ENCODE results near the gene TAS2R20.
"Not testable (repeated sequence)": the region's sequence is repeated elsewhere in the genome, so short reads cannot be mapped to it uniquely, and the experiment has no call there.

The TAS2R20 gene, protein sequence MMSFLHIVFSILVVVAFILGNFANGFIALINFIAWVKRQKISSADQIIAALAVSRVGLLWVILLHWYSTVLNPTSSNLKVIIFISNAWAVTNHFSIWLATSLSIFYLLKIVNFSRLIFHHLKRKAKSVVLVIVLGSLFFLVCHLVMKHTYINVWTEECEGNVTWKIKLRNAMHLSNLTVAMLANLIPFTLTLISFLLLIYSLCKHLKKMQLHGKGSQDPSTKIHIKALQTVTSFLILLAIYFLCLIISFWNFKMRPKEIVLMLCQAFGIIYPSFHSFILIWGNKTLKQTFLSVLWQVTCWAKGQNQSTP

DNA sequence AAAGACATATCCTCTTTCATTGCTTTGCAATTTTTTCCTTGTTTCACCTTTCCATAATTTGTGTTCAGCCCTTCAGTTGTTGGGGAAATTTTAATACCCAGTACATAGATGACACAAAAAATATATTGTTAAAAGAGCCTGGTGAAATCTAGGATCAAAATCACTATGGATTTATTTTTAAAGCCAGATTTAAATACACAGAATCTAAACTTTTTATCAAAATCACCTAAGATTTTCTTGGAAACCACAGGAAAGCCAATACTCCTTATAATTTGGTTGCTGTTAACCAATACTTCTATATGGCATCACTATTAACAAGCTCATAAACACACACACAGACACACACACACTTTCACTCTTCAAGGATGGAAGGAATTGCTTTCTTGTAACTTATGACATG lies at the start of gene TAS2R20:
Gene TAS2R20 (minus strand): TSS at position 101 of the 400 bp plus-strand sequence. CDS start 429 bp downstream, outside the sequence.
- no peak for DNase-seq

DNA sequence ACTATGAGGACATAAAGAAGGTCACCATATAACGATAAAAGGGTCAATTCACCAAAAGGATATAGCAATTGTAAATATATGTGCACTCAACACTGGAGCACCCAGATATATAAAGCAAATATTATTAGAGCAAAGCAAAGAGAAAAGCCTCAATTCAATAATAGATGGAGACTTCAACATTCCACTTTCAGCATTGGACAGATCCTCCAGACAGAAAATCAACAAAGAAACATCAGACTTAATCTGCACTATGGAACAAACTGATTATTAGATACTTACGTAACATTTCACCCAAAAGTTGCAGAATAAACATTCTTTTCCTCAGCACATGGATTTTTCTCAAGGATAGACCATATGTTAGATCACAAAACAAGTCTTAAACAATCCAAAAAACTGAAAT lies 43.3 kb upstream of the TAS2R20 start:
- not testable (repeated sequence) for DNase-seq

DNA sequence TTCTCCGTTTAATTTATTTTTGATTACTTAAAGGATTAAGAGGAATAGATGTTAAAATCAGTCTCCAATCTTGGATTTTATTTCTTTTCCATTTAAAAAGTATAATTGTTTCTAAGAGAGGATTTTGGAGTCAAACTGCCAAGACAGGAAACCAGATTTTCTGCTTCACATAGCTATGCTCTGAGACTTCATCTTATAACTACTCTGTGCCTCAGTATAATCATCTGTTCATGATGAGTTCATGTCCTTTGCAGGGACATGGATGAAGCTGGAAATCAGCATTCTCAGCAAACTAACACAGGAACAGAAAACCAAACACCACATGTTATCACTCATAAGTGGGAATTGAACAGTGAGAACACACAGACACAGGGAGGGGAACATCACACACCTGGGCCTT lies 42.1 kb upstream of the TAS2R20 start:
- DNase-seq, result no peak

DNA sequence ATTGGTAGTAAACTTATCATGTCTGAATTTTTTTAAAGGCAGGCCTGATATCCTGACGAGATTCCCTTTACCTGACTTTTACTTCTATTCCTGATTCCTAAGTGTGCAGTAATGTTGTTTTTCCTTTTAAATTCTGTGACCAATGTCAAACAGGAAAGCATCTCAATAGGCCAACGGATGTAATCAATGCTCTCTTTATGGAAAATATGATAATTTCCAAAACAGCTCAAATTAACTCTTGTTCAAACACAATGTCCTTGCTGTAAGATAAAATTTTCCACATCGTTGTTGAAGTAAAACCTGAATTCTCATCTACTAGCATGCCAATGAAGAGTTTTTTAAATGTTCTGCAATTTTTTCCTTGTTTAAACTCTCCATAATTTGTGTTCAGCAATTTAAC lies 41.1 kb upstream of the TAS2R20 start:
- DNase-seq, result no peak

DNA sequence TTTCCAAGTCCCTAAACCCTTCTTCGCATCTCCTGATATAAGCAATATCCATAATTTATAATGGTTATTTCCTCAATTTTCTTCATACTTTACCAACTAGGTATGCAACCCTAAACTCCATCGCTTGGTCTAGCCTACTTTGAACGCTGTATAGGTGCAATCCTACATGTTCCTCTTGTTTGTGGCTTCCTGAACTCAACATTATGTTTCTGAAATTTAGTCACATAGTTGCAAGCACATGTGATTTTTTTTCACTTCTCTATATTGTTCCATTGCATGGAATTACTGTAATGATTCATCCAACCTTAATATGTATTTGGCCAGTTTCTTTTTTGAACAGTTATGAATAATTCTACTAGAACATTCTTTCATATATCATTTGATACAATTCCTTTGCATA lies 35.9 kb upstream of the TAS2R20 start:
- not testable (repeated sequence) for DNase-seq

DNA sequence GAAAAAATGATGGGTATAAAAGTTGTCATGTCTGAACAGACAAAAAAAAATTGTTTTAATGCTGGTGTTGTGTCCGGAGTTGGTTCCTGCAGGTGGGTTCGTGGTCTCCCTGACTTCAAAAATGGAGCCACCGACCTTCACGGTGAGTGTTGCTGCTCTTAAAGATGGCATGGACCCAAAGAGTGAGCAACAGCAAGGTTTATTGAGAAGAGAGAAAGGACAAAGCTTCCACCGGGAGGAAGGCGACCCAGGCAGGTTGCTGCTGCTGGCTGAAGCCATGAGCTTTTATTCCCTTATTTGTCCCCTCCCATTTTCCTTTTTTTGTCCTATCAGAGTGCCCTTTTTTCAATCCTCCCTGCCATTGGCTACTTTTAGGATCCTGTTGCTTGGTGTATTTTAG lies 33.2 kb upstream of the TAS2R20 start, which contains the start of gene TAS2R31:
Gene TAS2R31 (minus strand): TSS at position 101 of the 400 bp plus-strand sequence. CDS start 72 bp downstream, at position 29.
- no peak for DNase-seq

DNA sequence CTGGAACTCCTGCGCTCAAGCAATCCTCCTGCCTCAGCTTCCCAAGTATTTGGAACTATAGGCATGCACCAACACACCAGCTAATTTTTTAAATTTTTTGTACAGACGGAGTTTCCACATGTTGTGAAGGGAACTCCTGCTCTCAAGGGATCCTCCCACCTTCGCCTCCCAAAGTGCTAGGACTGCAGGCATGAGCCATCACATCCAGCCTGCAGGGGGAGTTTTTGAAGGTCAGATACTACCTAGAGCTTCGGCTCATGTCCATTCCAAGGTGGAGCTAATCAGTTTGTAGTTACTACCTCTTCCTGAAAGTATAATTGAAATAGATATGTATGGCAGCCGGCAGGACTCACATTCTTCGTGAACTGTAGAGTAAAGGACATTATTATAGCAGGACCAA lies 28.0 kb upstream of the TAS2R20 start:
- DNase-seq, result no peak

DNA sequence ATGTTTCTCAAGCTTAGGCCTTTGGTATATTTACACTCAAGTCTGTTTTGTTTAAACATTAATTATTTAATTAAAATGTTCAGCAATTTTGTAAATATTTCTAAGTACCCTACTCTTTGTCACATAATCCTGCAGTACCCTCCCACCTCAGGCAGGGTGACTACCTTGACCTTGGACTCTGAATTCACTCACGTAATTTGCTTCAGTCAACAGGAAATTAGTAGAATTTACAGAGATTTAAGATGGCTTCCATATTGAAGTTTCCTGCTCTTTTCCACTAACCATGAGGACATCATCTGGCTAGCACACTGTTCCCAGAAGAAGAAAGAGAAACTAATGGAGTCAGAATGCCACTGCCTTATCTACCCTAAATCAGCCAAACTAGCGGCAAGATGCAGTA lies 25.3 kb upstream of the TAS2R20 start:
- no peak for DNase-seq

DNA sequence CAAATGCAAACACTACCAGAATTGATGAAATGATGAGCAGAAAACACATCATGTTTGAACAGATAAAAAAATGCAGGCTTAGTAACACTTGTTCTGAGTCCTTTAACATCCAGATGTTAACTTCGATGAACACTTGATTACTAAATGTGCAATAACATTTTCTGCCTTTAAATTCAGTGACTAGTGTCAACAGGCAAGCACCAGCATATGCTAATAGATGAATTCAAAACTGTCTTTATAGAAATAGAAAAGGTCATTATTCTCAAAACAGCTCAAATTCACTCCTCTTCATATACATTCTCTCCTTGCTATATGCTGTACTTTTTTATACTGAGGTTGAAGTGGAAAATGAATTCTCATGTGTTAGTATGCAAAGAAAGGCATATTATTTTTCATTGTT lies 24.4 kb upstream of the TAS2R20 start, which contains the start of gene TAS2R19:
Gene TAS2R19 (minus strand): TSS at position 101 of the 400 bp plus-strand sequence. CDS start 49 bp downstream, at position 52.
- no peak for DNase-seq

DNA sequence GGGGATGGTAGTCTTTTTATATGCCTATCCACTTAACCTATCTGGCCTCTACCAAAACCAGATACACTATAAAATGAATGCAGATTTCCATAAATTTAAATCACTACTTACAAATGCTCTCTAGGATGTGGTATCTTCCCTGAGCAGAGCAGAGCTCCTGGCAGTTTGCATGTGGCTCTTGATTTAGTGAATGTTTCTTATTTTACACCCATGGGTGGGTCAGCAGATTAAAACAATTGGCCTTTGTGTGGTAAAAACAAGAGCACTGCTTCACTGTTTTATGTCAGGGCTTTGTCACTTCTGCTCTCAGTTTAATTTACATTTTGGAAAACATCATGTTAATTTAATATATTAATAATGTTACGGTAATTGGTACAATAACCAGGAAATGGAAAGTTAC lies 18.8 kb upstream of the TAS2R20 start:
- no peak for DNase-seq

DNA sequence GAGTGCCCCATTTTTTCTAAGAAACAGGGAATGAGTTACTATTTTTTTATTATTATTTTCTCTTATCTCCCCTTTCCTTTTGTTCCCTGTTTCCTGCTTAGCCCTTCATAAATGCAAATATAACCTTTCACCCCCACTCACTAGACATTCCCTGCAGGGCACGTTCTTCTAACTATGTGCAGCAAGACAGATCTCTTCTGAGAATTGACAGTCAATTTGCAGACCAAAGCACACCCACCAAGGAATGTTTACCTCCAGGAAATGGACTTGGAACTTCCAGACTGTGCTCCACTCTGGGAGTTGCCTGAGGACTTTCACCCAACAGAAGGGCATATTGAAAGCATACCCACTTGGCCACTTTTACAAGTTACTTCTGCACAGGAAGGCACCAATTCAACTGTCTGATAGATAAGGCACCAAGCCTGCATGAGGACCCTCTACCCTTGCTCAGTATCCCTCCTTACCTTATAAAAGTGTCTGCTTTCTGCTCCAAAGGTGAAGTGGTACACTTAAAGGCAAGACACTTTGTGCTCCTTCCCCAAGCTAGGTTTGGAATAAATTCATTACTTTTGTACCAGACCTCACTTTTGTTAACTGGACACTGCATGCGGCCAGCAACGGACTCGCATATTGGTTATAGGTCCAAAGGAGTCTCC lies 17.8 kb upstream of the TAS2R20 start:
- no peak for DNase-seq

DNA sequence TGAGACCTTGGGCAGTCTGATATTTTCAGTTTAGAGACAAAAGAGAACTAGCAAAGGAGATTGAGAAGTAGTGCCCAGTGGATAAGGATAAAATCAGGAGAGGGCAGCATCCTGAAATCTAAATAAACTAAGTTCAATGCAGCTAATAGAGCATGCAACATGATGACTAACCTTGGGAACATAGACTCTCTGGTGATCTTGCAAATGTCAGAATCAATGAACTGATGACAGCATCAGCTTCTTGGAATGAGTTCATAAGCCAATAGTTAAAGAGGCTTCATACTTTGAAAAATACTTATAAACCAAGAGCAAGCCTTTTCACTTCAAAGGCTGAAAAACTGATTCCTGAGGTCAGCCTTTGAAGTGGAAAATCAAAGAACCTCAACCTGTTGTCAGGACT lies 16.1 kb upstream of the TAS2R20 start:
- no peak for DNase-seq

DNA sequence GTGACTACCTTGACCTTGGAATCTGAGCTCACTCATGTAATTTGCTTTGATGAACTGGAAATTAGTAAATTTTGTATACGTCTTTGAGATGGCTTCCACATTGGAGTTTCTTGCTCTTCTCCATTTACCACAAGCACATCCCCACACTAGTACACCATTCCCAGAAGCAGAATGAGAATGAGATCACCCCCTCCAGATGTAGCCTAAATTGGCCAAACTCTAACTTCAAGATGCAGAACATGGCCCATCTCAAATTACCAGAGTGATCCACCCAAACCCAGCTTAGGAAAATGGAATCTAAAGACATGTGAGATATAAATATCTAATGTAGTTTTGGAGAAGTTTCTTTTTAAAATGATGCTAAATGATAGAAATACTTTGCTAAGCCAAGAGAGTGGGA lies 9.5 kb upstream of the TAS2R20 start:
- DNase-seq, result no peak

DNA sequence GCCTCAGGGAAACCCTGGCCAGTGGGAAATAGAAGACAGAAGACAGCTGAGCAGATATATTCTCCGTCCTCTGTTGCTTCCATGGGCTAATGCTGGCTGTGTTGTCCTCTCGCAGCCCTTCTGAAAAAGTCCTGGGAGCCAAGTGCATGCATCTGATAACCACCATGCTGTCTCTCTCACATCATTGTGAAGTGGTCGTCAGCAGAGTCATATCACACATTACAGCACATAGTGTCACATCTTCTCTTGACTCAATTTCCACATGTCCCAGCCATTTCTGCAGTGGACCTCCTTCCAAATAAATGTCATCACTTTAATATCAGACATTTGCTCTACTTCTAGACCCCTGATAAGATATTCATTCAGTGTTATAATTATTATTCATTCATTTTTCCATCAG lies 3.8 kb downstream of the TAS2R20 start:
- no peak for DNase-seq

DNA sequence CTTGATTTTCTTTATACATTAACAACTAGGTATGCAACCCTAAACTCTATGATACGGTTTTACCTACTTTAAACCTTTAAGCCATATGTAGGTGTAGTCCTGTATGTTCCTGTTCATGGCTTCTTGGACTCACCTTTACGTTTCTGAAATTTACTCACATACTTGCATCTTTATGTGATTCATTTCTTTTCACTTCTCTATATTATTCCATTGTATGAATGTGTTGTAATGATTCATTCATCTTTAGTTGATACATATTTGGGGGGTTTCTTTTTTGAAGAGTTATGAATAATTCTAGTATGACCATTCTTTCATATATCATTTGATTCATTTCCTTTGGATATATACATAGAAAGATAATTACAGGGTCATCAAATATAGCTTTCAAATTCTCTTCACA lies 9.0 kb downstream of the TAS2R20 start:
- no peak for DNase-seq

DNA sequence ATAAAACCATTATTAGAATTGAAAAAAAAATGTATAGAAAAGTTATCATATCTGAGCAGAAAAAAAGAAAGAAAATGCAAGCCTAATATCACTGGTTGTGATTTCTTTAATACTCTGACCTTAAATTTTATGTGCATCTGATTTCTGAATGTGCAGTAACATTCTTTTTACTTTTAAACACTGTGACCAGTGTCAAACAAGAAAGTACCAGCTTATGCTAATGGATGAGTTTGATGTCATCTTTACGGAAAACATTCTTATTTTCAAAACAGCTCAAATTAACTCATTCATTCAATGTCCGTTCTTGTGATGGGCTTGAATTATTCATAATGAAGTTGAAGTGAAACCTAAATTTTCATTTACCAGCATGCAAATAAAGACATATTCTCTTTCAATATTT lies 11.3 kb downstream of the TAS2R20 start, which contains the start of gene TAS2R50:
Gene TAS2R50 (minus strand): TSS at position 101 of the 400 bp plus-strand sequence. CDS start 52 bp downstream, at position 49.
- no peak for DNase-seq

DNA sequence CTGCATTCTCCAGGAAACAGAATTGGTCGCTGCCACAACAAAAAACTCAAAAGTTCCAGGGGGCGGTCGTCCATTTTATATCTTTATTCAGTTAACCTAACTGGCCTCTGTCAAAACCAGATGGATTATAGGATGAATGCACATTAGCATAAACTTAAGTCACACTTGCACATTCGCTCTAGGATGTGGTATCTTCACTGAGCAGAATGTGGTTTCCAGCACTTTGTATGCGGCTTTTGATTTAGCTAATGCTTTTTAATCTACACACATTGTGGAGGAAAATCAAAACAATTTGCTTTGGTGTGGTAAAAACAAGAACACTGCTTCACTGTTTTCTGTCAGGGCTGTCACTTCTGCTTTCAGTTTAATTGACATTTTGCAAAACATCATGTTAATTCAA lies 15.9 kb downstream of the TAS2R20 start:
- DNase-seq, result no peak

DNA sequence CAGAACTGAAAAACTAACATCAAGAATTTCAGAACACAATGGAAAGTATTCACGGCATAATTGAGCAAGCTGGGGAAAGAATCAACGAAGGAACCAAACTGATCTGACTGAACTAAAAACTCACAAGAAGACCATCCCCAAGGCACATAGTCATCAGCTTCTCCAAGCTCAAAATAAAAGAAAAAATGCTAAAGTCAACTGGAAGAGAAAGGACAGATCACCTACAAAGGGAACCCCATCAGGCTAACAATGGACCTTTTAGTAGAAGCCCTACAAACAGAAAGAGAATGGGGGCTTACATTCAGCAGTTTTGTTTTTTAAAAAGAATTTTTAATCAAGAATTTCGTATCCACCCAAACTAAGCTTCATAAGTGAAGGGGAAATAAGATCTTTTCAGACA lies 23.1 kb downstream of the TAS2R20 start:
- no peak for DNase-seq

DNA sequence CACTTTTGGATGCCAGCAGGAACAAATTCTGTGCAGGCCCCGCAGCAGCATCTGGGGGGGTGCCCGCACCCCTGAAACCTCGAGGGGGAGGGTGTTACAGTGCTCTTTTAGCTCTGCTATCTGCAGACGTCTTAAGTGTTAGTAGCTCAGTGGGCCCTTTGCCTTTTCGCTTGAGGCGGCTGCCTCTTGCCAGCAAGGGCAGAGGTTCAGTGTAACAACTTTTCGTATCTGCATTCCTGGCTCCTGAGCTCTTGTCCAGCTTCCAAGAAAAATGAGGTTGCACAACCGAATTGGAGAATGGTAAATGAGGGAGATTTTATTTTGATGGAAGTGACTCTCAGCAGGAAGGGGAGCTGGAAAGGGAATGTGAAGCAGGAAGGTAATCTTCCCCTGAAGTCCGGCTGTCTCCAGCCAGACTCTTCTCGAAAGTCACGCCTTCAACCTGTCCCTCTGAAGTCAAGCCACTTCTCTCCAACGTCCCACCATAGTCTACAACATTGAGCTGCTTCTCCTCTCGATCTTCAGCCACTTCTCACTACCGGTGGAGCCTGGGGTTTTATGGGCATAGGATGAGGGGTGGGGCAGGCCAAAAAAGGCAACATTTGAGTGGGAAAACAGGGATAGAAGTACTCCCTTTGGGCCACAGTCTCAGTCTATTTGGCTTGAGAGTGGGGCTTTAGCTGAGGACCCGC lies 29.2 kb downstream of the TAS2R20 start:
- no peak for DNase-seq

DNA sequence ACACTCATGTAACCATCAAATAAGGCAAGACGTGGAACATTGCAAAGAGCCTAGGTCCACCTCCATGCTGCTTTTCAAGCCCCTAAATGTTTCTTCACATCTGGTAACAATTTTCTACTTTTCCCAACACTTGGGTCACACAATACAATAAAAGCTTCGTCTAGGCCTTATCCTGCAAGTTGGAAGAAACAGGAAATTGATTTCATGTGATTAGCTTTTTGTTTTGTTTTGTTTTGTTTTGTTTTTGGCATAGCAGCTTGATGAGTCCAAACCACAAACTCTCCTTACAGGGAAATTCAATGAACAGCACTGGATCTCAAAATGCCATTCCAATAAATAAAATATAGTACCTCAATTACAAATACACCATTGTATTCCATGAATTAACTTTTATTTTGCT lies 30.7 kb downstream of the TAS2R20 start:
- no peak for DNase-seq

DNA sequence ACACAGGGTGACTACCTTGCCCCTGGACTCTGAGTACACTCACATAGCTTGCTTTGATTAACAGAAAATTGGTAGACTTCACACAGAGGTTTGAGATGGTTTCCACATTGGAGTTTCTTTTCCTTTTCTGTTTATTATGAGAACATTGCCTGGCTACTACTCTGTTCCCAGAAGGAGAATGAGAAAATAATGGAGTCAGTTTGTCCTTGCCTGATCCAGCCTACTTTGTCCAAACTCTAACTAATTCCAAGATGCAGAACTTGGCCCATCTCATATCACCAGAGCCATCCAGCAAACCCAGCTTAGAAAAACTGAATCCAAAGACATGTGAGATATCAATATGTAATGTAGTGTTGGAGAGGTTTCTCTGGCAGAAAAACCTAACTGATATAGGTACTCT lies 31.8 kb downstream of the TAS2R20 start:
- no peak for DNase-seq

DNA sequence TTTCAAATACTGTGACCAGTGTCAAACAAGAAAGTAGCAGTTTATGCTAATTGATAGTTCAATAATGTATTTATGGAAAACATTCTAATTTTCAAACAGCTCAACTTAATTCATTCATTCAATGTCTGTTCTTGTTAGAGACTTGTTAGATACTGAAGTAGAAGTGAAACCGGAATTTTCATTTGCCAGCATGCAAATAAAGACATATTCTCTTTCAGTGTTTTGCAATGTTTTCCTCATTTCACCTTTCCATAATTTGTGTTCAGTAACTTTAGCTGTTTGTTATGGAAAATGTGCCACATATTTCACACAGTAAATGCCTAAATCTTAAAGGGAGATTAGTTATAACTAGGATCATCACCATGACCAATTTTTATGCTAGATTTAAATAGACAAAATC lies 32.6 kb downstream of the TAS2R20 start:
- DNase-seq, result no peak

DNA sequence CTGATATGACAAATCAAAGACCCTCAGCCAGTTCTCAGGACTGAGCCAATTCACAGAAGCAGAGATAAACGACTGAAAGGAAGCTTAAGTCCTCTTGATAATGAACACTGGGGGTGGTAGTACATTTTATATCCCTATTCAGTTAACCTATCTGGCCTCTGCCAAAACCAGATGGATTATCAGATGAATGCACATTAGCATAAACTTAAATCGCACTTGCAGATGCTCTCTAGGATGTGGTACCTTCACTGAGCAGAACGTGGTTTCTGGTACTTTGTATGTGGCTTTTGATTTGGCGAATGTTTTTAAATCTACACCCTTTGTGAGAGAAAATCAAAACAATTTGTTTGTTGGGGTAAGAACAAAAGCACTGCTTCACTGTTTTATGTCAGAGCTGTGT lies 37.9 kb downstream of the TAS2R20 start:
- no peak for DNase-seq

DNA sequence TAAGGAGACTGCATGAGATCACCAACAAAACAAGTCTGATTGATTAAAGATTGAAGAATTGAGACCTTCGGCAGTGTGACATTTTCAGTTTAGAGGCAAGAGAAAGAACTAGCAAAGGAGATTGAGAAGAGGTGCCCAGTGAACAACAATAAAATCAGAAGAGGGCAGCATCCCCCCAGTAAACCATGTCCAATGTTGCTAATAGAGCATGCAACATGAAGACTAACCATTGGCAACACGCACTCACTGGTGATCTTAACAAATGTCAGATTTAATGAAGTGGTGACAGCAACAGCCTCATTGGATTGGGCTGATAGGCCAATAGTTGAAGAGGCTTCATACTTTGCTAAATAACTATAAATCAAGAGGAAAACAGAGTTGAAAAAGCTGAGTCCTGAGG lies 38.3 kb downstream of the TAS2R20 start:
- DNase-seq, result no peak
